ENCODE measurements around the gene GINM1.

GINM1 gene

DNA sequence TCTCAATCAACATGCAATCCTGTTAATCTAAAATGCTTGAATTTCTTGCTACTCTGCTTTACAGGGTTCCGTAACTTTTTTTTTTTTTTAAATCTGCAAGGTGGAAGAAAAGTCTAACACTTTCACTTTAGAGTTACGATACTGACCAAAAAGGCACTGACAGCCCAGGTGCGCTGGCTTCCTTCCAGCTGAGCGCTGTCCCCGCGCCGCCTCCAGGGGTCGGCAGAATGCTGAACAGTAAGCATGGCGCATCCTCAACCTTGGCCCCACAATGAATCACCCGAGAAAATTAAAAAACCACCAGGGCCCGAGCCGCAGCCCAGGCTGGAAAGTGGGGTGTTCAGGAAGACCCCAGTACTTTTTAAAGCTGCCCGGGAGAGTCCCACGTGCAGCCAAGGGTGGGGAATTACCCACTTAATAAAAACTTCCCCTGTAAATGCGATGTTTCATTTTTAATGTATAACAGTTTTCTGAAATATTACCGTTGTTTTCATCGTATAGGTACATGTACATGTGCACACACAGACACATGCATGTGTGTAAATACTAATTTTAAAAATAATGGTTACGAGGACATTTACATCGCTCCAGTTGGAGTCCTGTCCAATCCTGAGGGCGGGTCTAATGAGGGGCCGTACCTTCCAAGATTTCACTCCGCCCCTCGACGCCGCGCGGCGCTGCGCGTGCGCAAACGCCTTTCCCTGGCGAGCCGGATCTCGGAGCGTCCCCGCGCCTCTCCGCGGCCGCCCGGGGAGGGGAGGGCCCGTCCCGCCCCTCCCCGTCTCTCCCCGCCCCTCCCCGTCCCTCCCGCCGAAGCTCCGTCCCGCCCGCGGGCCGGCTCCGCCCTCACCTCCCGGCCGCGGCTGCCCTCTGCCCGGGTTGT lies at the start of gene GINM1:
Gene GINM1, plus strand, starts transcription at position 849 of the 883 bp plus-strand sequence. CDS start 40 bp downstream, outside the sequence.
- peak; percentile 95 for DNase-seq

- DNase-seq: no peak
Observed at GRCh38 chr6:149529650-149530049, 36.5 kb upstream of the GINM1 start.

- no peak for DNase-seq
Observed at GRCh38 chr6:149534742-149535141, 31.4 kb upstream of the GINM1 start.

GRCh38 chr6:149541139-149541538 lies 25.0 kb upstream of the GINM1 start:
- no peak for DNase-seq

- no peak for DNase-seq
Observed at GRCh38 chr6:149544646-149545257, 21.4 kb upstream of the GINM1 start.

- peak; percentile 70 for DNase-seq
Observed at GRCh38 chr6:149545258-149545753, 20.9 kb upstream of the GINM1 start.

- peak; percentile 97 for DNase-seq
Observed at GRCh38 chr6:149545754-149546471, 20.3 kb upstream of the GINM1 start, which contains the start of gene PPIL4. Gene PPIL4 (minus strand): TSS chr6:149546043. CDS start chr6:149546005, 38 bp downstream.

DNA sequence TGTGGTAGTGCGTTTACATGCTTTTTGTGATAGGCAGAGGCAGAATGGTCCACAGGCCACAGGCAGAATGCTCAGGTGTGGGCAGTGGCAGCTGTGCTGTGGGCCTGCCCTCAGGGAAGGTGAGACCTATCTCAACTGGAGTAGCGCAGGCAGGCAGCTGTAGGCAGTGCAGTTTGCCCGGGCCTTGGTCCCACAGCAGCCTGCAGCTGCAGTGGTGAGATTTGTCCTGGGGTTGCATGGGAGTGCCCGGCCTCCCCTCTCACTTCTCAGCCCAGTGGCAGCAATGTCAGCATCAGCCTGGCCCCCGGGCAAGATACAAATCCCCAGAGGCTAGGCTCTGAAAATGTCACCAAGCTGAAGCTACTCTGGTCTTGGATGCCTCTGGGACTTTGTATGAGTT lies 14.3 kb upstream of the GINM1 start:
- DNase-seq: no peak

DNA sequence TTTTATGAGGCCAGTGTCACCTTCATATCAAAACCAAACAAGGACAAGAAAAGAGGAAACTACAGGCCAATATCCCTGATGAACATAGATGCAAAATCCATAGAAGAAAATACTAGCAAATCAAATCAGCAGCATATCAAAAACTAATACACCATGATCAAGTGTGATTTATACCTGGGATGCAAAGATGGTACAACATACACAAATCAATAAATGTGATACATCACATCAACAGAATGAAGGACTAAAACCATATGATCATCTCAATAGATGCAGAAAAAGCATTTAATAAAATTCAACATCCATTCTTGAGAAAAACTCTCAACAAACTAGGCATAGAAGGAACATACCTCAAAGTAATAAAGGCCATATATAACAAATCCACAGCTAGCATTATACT lies 8.1 kb upstream of the GINM1 start:
- no peak for DNase-seq

- DNase-seq: no peak
Observed at GRCh38 chr6:149559389-149559788, 6.8 kb upstream of the GINM1 start.

- DNase-seq: peak; percentile 11
Observed at GRCh38 chr6:149560736-149561135, 5.4 kb upstream of the GINM1 start.

DNA sequence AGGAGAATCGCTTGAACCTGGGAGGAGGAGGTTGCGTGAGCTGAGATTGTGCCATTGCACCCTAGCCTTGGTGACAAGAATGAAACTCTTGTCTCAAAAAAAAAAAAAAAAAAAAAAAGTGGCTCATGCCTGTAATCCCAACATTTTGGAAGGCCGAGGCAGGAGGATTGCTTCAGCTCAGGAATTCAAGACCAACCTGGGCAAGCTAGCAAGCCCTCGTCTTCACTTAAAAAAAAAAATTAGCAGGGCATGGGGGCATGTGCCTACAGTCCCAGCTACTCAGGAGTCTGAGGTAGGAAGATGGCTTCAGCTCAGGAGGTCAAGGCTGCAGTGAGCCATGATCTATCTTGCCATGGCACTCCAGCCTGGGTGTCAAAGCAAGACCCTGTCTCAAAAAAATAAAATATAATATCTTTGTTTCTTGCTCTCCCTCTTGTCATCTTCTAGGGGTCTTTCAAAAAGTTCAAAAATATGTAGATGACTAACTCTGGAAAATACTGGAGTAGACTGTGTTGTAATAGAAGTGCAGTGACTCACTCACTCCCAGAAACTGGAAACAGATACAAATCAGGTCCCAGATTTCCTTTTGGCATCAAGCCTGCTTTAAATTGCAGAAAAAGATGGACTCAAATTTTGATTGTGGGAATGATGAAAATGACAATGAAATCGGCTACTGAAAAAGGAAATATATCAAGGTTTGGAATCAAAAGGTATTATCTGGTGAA lies 2.8 kb upstream of the GINM1 start:
- DNase-seq: no peak

DNA sequence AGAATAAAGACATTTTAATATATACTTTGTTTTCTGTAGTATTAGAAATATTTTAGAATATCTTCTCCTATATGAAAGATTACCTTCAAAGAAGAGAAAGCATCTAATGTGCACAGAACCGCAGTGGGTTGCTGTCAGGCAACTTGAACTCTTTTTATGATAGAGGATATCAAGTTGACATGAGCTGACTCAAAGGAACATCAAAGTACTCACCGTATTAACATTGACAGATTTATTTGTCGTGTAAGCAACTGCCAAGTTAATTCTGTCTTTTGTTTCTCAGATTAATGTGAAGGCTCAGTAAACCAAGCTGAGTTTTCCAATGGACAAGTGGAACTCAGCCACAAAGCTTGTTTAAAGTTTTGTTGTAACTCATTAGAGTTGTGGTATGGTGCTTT lies 2.2 kb upstream of the GINM1 start:
- no peak for DNase-seq

DNA sequence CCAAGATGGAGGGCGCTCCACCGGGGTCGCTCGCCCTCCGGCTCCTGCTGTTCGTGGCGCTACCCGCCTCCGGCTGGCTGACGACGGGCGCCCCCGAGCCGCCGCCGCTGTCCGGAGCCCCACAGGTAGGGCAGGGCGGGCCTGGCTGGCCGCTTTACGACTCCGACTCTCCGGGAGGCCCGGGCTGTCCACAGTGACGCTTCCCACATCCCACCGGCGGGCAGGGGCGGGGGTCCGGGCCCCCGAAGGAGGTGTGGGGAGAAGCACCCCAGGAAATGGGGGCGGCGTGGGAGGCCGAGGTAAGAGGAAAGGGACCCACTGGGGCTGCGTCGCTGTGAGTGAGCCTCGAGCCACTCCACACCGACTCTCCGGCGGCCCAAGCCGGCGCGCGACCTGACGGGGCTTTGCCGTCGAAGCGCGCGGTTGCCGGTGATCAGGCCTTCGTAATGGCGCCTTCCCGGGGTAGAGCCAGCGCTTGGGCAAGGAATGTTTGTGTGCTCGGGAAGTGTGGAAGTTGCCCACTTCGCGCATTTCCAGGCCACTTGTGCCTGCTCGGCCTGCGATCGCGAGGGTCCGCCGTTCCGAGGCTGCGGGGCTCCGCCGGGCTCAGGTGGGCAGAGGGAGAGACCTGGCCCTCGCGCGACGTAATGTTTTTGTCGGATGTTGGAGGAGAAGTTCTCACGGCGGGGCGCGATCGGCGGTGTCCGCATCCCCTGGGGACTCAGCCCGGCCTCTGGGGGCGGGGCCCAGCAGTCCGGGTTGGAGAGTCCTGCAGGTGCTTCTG lies 427 bp downstream of the GINM1 start:
- DNase-seq: peak; percentile 66

- DNase-seq: no peak
Observed at GRCh38 chr6:149567194-149567586, 1.0 kb downstream of the GINM1 start.

DNA sequence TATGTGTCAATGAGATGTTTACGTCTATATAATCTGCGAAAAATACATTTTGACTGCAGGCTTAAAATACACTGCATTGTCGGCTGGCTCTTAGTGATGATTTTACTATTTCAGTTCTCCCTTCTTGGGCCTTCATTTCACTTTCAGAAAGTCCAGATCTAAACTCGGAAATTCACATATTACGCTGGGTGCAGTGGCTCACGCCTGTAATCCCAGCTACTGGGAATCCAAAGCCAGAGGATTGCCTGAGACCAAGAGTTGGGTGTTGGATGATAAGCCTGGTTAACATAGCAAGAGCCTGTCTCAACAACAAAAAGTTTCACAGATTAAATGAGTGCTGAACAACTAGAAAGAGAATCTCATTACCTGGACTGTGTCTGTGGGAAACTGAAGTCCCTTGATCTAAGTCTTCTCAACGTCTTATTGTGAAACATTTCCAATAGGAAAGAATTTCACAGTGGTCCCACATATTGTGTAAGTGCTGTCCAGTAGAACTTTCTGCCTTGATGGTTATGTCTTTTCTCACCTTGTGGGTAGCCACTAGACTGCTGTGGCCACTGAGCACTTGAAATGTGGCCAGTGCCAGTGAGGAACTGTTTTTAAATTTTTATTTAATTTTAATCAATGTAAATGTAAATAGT lies 1.9 kb downstream of the GINM1 start:
- DNase-seq: no peak

- no peak for DNase-seq
Observed at GRCh38 chr6:149580880-149581279, 14.7 kb downstream of the GINM1 start.

DNA sequence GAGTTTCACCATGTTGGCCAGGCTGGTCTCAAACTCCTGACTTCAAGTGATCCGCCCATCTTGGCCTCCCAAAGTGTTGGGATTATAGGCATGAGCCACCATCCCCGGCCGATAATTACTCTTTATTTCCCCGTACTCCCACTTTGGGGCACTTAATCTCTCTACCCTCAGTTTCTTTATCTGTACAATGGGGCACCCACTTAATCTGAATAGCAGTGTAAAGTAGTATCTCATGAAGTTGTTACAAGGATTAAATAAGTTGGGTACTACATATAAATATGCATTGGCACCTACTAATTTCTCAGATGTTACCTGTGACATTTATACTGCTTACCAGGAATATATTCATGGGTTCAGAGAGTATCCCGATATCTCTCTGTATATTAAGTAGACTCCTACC lies 15.2 kb downstream of the GINM1 start:
- no peak for DNase-seq

GRCh38 chr6:149586149-149586548 lies 20.0 kb downstream of the GINM1 start:
- DNase-seq: no peak

- no peak for DNase-seq
Observed at GRCh38 chr6:149592983-149593382, 26.8 kb downstream of the GINM1 start.

- no peak for DNase-seq
Observed at GRCh38 chr6:149593408-149593807, 27.2 kb downstream of the GINM1 start.
